Kidney (tissue), 14 donors: ENCODE results near the gene SCAPER. TPM values are rescaled to one million over a fixed set of nuclear protein-coding genes. Genes with fewer than 3 reads are reported as not detected.

ENCODE experiments used
- DNase-seq, 5 donors: peaks; one replicate each; pipeline ENCODE4 v3.0.0-alpha.2; 2013 to 2020
- FAIRE-seq: peaks from 2 replicates; lab custom pipeline; 2012; peaks lifted over from hg19 to GRCh38; lab: Jason Lieb, UNC
- H3K27ac ChIP-seq, 2 donors: one replicate each; pipeline ENCODE4 v1.7.0; 2013; ENCODE audit warnings: low read depth in 2 of 2, low read length in 2 of 2, inconsistent platforms in 1 of 2
- H3K27me3 ChIP-seq: one replicate; pipeline ENCODE4 v1.7.1; 2013; ENCODE audit warnings: low read length, inconsistent platforms; ENCODE audit not compliant: control insufficient read depth, insufficient read depth
- H3K36me3 ChIP-seq, 3 donors: one replicate each; pipeline versions ENCODE4 v1.7.0 to v1.7.1; 2013; ENCODE audit warnings: low read length in 3 of 3, control low read depth in 1 of 3, inconsistent platforms in 1 of 3; ENCODE audit not compliant: insufficient read depth in 3 of 3, control insufficient read depth in 2 of 3
- H3K4me1 ChIP-seq, 3 donors: one replicate each; pipeline versions ENCODE4 v1.7.0 to v1.7.1; 2013; ENCODE audit warnings: low read length in 3 of 3, inconsistent platforms in 1 of 3, low read depth in 1 of 3; ENCODE audit not compliant: control insufficient read depth in 2 of 3, insufficient read depth in 2 of 3
- H3K4me3 ChIP-seq, 3 donors: one replicate each; pipeline versions ENCODE4 v1.7.0 to v1.8.1; 2013; ENCODE audit warnings: low read length in 3 of 3, control low read depth in 1 of 3, inconsistent platforms in 1 of 3
- H3K9ac ChIP-seq, 3 donors: one replicate each; pipeline versions ENCODE4 v1.7.0 to v1.7.1; 2013; ENCODE audit warnings: low read length in 3 of 3, control low read depth in 1 of 3, inconsistent platforms in 1 of 3
- H3K9me3 ChIP-seq, 3 donors: one replicate each; pipeline versions ENCODE4 v1.7.0 to v1.7.1; 2013; ENCODE audit warnings: low read length in 3 of 3, control low read depth in 1 of 3, inconsistent platforms in 1 of 3; ENCODE audit not compliant: control insufficient read depth in 2 of 3, insufficient read depth in 1 of 3
- intact Hi-C: fragments of 100-400 bp; cut with DNase I; formaldehyde crosslinking; loops from one replicate; pipeline ENCODE4 v1.11.1; 2022
- polyA plus RNA-seq: library from polyadenylated mRNA; stranded (reverse); fragments of 350-450 nt; fragmentation: Illumina TruSeq; extraction: RNeasy Lipid Tissue Mini Kit (QIAGEN cat#74804); gene quantifications from one replicate; pipeline ENCODE4 v1.2.3, GENCODE V29; 2014; ENCODE audit warnings: low read depth, low replicate concordance; ENCODE audit not compliant: insufficient read depth
- total RNA-seq: library from RNA; stranded (reverse); fragmentation: NEBNext Ultra II Directional; extraction: Animal tissue kit (Norgen Biotek cat#: 25700); gene quantifications from one replicate; pipeline ENCODE4 v1.2.1, GENCODE V29; 2021
- TF ChIP-seq, protein P1 (sequence below): IDR thresholded peaks from 3 replicates; pipeline ENCODE4 v1.5.1; 2012; ENCODE audit warnings: mild to moderate bottlenecking, moderate library complexity, borderline replicate concordance; ENCODE audit not compliant: insufficient read depth; ENCODE audit errors: extremely low read depth
- donor health status: control.
- donor health status: control.
- donor health status: control.
- donor health status: control.
- donor health status: control.
- donor health status: DM: yes; HTN: yes; CAD: no.
- donor health status: Normal renal cell carcinoma (clear cell type).

The SCAPER gene
- total and polyA plus RNA-seq, 2 donors from 2014 or later: 11.6 to 39.4 TPM

DNA sequence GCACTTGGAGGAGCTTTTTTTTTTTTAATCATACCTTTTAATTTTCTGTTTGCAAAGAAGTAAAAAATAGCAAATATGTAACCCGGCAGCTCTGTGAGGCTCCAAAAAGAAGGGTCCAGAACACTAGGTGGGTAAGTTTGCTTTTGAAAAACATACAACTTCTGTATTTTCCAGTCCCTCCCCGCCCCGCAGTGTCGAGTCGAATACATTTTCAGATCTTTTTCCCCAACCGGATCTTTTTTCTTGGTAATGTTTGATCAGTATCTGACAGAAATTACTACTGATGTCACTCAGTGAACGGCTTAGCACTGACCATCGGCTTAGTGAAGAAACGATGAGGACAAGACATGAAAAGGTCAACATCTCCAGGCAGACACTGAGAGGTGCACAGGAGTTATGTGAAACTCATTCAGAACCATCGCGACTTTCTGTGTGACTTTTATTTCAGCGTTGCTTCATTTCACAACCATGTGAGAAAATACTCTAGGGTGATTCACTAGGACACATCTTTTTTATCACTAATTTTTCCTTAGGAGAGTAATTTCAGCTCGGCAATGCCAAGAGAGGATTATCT, 557.6 kb downstream of the SCAPER start:
- TF ChIP-seq, protein P1, sequence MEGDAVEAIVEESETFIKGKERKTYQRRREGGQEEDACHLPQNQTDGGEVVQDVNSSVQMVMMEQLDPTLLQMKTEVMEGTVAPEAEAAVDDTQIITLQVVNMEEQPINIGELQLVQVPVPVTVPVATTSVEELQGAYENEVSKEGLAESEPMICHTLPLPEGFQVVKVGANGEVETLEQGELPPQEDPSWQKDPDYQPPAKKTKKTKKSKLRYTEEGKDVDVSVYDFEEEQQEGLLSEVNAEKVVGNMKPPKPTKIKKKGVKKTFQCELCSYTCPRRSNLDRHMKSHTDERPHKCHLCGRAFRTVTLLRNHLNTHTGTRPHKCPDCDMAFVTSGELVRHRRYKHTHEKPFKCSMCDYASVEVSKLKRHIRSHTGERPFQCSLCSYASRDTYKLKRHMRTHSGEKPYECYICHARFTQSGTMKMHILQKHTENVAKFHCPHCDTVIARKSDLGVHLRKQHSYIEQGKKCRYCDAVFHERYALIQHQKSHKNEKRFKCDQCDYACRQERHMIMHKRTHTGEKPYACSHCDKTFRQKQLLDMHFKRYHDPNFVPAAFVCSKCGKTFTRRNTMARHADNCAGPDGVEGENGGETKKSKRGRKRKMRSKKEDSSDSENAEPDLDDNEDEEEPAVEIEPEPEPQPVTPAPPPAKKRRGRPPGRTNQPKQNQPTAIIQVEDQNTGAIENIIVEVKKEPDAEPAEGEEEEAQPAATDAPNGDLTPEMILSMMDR: no peak
- Histone ChIP-seq H3K36me3 (no peaks in the 10 kb centered on the region), H3K4me3 (no peak overlapping the region), H3K27ac (no peak overlapping the region), H3K9ac (no peak overlapping the region), H3K4me1 (no peaks in the 10 kb centered on the region), H3K9me3 (peaks cover 0 to 5% (median 0%) of the 10 kb centered on the region in 3 donors), H3K27me3 (peaks cover 47% of the 10 kb centered on the region)
- intact Hi-C loops: no loop called here
- DNase-seq: peak in 1 of 5 donors; percentile 58
- FAIRE-seq: no peak

DNA sequence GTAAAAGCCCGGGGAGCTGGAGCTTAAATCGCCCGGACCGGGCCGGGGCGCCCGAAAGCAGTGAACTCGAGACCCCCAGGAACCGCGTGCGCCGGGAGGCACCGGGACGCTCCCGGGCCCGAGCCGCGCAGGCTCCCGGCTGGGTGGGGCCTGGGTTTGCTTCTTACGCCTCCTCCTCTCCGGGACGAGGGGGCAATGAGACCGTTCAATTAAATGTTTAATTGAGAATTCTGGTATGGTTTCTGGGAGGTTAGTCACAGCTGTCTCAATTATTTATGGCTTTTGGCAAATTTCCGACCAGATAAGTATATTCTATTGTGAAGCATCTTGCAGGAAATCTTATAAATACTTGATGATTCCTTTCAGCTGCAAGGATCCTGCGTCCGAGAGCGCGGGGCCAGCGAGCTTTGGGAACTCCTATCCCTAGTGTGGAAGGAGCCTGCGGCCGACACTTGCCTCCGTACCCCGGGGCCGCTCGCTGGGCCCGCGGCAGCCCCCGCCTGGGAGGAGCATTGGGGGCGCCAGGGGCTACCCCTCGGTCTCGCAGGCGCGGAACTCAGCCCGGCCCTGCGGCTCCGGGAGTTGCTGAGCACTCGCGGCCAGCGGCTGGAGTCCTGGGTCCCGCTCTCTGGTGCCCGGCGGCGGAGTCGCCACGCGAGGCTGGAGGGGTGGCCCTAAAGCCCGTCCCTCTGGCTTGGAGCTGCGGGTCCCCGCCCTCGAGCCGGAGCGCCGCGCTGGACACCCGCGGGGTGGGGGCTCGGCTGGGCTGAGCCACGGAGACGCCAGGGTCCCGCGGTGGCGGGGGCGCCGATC, 558.3 kb downstream of the SCAPER start:
- Histone ChIP-seq H3K36me3 (no peaks in the 10 kb centered on the region), H3K27ac (no peak overlapping the region), H3K9me3 (peaks cover 0 to 5% (median 0%) of the 10 kb centered on the region in 3 donors), H3K9ac (no peak overlapping the region), H3K27me3 (peaks cover 51% of the 10 kb centered on the region), H3K4me1 (peaks cover 0 to under 1% (median 0%) of the 10 kb centered on the region in 3 donors), H3K4me3 (peak overlapping the region in 2 of 3 donors; percentile 9 to 19)
- FAIRE-seq (no peak), DNase-seq (peak in 4 of 5 donors; percentile 31 to 62 (median 60))
- TF ChIP-seq, protein P1: no peak
- intact Hi-C loops: no loop called here

DNA sequence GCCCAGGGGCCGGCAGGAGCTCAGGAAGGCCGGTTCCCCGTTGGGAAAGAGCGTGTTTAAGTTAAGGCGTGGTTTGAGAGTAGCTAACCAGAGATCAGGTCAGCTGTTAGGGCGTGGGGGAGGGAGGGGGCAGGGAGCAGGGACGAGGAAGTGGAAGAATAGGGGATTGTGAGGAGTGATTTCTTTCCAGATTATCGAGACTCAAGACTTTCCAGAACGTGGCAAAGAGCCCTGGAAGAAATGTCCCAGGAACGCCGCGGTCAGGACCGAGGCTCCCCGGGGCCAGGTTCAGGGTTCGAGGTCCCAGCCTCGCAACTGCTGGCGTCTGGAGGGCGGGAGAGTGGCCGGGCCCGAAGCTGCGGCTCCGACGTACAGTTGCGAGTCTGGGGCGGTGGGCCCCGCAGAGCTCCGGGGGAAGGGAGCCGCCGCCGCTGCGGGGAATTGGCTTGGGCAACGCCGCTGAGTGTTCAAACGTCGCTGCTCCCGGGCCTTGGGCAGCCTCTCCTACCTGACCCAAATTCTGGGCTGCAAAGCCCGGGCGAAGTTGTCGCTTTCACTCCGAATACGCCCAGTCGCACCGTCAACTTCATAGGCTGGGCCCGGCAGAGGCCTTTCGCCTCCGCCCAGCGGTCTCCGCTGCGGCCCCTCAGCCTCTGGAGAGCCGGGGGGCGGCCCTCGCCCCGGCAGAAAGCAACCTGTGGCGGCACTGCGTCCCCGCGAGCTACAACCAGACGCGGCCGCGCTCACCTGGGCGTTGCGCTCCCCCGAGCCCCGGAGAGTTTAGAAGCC, 559.1 kb downstream of the SCAPER start:
- Histone ChIP-seq H3K4me1 (peaks cover 0 to 4% (median 0%) of the 10 kb centered on the region in 3 donors), H3K9me3 (peaks cover 0 to 5% (median 0%) of the 10 kb centered on the region in 3 donors), H3K4me3 (peak overlapping the region in 1 of 3 donors; percentile 9), H3K27ac (no peak overlapping the region), H3K9ac (no peak overlapping the region), H3K27me3 (peaks cover 56% of the 10 kb centered on the region), H3K36me3 (no peaks in the 10 kb centered on the region)
- DNase-seq: peak in 4 of 5 donors; percentile 39 to 58 (median 48)
- TF ChIP-seq, protein P1: no peak
- intact Hi-C loops: no loop called here
- FAIRE-seq: no peak
